HG03139 (cell line): ENCODE data around the gene SNTB2.
A peak's percentile ranks its signal among the peaks of the same experiment; 100 is the strongest.

Source experiments
- ATAC-seq: cut with Tn5 transposase; IDR thresholded peaks from one replicate; pipeline ENCODE4 v1.9.1; 2021; ENCODE audit not compliant: unreplicated experiment

Gene SNTB2

GRCh38 chr16:69338557-69339288 is 151.8 kb downstream of the SNTB2 start:
- ATAC-seq: no peak

- ATAC-seq: peak; percentile 83
Measured at GRCh38 chr16:69339289-69340094, 152.5 kb downstream of the SNTB2 start, which contains the start of the genes COG8 and NIP7. Gene COG8, minus strand, starts transcription at chr16:69339564. Its CDS starts 12 bp downstream, at chr16:69339552. Gene NIP7, plus strand, starts transcription at chr16:69339772. Its CDS starts 58 bp downstream, at chr16:69339830.

GRCh38 chr16:69340095-69340644 is 153.2 kb downstream of the SNTB2 start:
- peak; percentile 2 for ATAC-seq

- no peak for ATAC-seq
Measured at GRCh38 chr16:69344171-69344570, 157.2 kb downstream of the SNTB2 start.

GRCh38 chr16:69345923-69346322 is 159.0 kb downstream of the SNTB2 start:
- ATAC-seq: no peak

GRCh38 chr16:69346683-69347082 is 159.7 kb downstream of the SNTB2 start:
- no peak for ATAC-seq

DNA sequence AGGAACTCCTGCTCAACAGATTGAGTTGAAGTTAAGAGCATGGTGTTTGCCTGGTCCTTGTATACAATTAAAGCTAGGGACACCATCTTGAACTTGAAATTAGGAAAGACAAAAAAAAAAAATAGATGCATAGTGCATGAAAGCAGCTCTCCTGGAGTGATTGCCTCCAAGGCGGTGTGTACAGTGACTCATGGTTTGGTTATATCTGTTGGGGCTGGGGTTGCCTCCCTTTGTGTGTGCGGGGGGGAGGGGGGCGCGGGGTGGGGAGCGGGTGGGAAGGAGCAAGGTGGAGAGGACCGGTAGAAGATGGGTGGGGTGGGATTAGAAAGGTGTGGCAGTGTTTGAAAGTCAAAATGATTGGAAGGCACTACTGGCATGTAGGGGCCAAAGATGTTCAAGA is 161.3 kb downstream of the SNTB2 start:
- ATAC-seq: no peak

- ATAC-seq: no peak
Measured at GRCh38 chr16:69349536-69349935, 162.6 kb downstream of the SNTB2 start.

DNA sequence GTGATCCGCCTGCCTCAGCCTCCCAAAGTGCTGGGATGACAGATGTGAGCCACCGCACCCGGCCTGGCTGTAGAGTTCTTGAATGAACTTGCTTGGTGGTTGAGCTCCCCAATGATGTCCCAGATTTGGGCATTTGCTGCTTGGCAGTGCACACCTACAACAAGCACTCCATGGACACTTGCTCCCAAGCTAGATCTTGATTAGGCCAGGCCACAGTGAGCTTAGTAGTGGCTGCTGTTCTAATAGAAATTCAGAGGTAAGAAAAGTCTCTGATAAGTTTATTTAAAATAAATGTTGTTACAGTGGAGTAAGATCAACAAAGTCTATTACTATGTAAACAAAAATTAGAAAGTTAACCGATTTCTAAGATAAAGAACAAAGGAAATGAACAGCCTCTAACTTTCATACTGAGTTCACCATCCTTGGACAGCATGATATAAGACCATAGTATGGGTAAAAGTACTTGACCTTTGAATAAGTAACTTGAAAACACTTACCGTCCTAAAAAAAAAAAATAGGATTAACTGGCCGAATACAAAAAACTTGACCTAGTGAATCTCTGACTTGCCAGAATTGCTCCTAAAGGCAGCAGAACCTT is 163.7 kb downstream of the SNTB2 start:
- ATAC-seq: no peak

DNA sequence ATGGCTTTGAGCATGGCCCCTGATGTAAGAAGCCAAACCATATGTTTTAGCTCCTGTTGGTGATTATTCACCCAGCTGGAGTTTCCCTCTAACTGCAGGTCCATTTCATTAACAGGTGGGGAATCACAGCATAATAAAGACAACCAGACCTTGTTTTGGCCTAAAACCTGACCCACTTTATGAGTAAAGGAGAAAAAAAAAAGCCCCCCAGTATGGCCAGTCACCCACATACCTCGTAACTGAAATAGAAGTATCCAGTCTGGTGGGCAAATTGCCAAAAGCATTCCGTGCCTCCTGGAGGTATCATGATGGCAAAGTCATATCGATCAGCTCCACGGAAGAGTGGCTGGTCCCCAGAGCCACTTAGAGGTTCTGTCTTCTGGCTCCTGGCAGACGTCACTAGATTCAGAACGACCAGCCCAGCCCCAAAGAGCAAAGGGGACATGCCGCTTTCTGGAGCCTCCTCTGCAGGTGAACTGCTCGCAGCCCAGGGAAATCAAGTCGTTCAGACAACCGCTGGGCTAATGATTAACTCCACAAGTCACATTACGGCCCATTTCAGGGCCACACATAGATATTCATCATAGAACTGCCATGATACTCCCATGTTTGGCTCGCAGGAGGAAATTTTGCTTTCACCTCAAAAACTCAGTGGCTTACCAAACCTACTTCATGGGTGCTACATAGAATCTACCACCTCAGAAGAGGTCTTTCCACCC is 164.5 kb downstream of the SNTB2 start, which contains the start of gene TMED6:
TMED6 (minus strand) TSS at position 478 of the 719 bp plus-strand sequence; CDS start at position 445, 33 bp downstream.
- no peak for ATAC-seq
